ENCODE data around the gene MYO1G.

MYO1G gene

DNA sequence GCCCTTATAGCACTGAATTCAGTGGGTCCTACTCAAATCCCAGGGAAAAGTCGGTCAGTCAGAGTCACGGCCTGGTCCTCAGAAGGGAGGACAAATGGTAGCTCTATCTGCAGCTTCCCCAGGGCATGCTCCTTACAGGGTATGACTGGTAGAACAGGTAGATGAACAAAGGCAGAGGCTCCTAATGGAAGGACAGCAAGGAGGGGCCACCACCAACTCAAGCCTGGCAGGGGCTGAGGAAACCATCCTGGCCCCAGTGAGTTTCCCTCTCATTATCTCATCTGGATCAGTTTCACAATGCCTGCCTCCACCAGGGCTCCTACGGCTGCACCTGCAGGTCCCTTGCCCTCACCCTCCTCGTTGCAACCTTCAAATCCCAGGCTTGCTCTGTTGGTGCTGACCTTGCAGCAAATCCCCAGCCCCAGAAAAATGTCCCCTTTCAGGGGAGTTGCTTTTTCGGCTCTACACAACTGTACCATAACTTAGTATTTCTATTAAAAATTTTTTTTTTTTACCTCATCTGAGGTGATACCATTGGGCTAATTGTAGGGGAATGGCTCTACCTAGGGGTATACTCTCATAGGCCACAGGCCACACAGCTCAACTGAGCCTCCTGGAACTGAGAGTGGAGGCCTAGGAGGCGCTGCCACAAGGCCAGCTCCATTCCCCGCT, 2.4 kb upstream of the MYO1G start:
- in situ Hi-C loops (cut with HindIII; ENCODE audit: low sequenced_read_pairs), result no loop called here
- no peak overlapping the region for H3K4me3 ChIP-seq (ENCODE audit: low read depth, low read length)
- TF ChIP-seq, protein P1, sequence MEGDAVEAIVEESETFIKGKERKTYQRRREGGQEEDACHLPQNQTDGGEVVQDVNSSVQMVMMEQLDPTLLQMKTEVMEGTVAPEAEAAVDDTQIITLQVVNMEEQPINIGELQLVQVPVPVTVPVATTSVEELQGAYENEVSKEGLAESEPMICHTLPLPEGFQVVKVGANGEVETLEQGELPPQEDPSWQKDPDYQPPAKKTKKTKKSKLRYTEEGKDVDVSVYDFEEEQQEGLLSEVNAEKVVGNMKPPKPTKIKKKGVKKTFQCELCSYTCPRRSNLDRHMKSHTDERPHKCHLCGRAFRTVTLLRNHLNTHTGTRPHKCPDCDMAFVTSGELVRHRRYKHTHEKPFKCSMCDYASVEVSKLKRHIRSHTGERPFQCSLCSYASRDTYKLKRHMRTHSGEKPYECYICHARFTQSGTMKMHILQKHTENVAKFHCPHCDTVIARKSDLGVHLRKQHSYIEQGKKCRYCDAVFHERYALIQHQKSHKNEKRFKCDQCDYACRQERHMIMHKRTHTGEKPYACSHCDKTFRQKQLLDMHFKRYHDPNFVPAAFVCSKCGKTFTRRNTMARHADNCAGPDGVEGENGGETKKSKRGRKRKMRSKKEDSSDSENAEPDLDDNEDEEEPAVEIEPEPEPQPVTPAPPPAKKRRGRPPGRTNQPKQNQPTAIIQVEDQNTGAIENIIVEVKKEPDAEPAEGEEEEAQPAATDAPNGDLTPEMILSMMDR (IDR thresholded peaks at IDR 0.05; ENCODE audit: low read depth, low read length, missing control alignments), result no peak
- DNase-seq (ENCODE audit: low read depth), result no peak

DNA sequence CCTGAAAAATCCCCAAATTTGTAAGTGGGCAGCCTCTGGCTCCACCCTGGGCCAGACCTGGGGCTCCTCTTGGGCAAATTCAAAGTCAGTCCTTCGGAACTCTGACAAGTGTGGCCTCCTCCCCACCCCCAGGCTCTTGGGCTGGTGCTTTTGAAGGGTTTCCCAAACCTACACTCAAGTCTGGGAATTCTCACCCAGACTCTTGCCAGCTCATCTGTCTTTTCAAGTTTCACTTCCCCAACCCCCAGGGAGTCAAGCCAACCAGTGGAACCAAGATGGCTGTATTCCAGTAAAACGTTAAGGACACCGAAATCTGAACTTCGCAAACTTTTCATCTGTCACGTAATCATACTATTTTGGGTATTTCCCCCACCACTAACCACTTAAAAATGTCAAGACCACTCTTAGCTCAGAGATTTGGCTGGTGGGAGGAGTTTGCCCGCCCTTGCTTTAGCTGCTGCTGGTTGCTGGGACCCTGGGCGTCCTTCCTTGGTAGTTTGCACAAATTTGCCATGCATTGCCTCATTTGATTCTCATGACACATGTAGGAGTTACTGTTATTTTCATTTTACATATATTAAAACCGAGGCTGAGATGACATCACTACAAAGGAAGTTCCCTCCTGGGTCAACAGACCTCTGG, 1.7 kb upstream of the MYO1G start:
- in situ Hi-C loops (cut with HindIII; ENCODE audit: low sequenced_read_pairs), result no loop called here
- DNase-seq (ENCODE audit: low read depth), result no peak
- TF ChIP-seq, protein P1 (IDR thresholded peaks at IDR 0.05; ENCODE audit: low read depth, low read length, missing control alignments), result no peak
- H3K4me3 ChIP-seq (ENCODE audit: low read depth, low read length), result no peak overlapping the region

DNA sequence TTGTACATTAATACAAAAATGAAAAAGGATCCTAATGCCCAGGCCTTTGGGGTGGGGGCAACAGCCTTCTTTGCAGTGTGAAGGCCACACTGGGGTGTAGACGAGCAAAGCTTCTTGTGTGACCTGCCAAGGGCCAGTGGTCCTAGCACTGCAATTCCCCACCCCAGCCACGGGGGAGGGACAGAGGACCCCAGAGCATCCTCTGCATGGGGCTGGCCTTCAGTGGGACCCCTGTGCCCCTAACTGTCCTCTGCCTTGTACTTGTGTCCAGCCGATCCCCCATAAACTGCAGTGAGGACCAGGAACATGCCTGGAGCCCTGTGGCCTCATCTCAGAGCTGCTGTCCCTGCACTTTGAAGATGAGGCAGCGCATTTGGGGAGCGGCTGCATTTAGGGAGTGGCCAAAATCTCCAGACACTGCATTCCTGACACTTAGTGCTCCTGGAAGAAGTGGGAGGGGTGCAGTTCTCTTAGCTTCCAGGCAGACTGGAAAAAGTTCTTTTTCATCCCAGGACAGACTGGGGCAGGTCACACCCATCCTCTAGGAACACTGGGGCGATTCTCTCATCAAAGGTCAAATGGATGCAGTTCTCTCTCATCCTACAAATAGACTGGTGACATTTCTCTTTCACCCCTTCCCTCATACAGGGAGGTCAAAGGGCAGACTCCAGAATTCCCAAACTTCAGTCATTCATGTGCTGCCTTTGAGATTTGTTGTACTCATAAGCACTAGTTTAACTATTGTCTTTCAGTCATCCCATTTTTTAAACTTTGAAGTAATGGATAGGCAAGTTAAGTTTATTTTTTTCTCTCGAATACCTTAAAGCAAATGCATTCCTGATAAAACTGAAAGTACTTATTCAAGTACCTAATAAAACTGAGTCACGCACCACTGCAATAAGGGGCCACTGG, 922 bp upstream of the MYO1G start:
- in situ Hi-C loops (cut with HindIII; ENCODE audit: low sequenced_read_pairs), result no loop called here
- H3K4me3 ChIP-seq (ENCODE audit: low read depth, low read length), result no peak overlapping the region
- DNase-seq (ENCODE audit: low read depth), result no peak
- TF ChIP-seq, protein P1 (IDR thresholded peaks at IDR 0.05; ENCODE audit: low read depth, low read length, missing control alignments), result no peak

DNA sequence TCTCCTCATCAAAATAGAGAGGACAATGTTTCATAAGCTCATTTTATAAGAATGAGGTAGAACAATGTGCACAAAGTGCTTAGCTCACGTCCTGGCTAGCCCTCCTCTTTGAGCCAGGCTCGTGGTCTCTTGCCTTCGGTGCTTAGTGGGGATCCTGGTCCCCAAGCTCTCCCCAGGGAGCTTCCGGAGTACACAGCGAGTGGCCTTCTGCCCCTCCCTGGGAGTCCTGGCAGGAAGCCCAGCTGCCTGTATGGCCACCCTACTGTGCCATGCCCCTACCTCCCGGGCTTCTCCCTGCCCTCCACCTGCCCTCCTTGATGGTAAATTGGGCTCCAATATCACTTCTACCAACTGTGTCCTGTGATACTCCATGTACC, 868 bp downstream of the MYO1G start:
- no peak for DNase-seq (ENCODE audit: low read depth)
- TF ChIP-seq, protein P1 (IDR thresholded peaks at IDR 0.05; ENCODE audit: low read depth, low read length, missing control alignments), result no peak
- no peak overlapping the region for H3K4me3 ChIP-seq (ENCODE audit: low read depth, low read length)
- in situ Hi-C loops (cut with HindIII; ENCODE audit: low sequenced_read_pairs), result no loop called here

DNA sequence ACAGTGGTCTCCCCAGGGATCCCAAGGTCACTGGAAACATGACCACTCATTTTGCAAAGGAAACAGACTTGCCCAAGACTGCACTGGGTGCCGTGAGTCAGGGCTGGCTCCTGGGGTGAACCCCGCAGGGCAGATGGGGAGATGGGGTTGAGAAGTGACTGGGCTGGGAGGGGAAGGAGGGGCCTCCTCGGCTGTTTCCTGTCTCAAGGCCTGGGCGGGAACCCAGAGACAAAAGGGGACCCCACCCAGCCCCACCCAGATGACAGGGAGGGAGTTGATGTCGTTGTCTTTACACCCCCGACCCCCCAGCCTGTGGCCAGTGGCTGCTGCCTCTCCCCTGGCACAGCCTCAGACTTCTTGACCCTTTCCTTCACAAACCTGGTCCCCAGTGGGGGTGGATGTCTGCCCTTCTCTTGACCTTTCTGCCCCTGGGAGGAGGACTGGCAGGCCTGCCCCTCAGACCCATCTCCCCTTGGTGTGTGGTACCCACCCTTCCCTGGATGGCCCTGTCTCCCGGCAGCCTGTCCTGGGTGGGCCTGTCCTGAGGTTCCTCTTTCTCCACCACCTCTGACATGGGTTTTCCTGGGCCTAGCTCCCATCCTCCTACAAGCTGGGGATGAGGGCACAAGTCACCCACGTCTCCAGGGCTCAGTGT, 1.4 kb downstream of the MYO1G start:
- TF ChIP-seq, protein P1 (IDR thresholded peaks at IDR 0.05; ENCODE audit: low read depth, low read length, missing control alignments), result no peak
- no peak for DNase-seq (ENCODE audit: low read depth)
- H3K4me3 ChIP-seq (ENCODE audit: low read depth, low read length), result no peak overlapping the region

DNA sequence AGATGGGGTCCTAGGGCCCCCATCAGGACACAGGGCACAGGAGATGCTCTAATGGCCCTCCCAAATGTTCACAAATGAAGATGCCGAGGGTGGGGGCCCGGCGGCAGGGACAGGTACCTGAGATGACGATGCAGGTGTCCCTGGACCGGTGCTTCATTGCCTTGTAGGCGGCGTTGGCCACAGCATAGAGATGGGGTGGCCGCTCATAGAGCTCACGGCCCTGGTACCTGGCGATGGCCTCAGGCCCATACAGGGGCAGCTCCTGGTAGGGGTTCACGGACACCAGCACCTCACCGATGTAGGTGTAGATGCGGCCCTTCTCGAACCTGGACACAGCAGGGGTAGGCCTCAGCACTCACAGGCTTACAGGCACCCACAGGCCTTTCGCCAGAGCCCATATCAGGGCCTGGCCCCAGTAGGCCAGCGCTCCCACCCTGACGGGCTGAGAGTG, 2.0 kb downstream of the MYO1G start:
- DNase-seq (ENCODE audit: low read depth), result no peak
- H3K4me3 ChIP-seq (ENCODE audit: low read depth, low read length), result no peak overlapping the region
- in situ Hi-C loops (cut with HindIII; ENCODE audit: low sequenced_read_pairs), result no loop called here
- TF ChIP-seq, protein P1 (IDR thresholded peaks at IDR 0.05; ENCODE audit: low read depth, low read length, missing control alignments), result no peak

More for the DNA sequence above, 1.4 kb downstream of the MYO1G start:
- in situ Hi-C loops (cut with HindIII; ENCODE audit: low sequenced_read_pairs), result no loop called here

All from astrocyte of the cerebellum (primary cell).